DLD1 (cell line): ENCODE results near the gene SPC24.
"Not testable (repeated sequence)": the region's sequence is repeated elsewhere in the genome, so short reads cannot be mapped to it uniquely, and the experiment has no call there.

Source experiments
- in situ Hi-C: cut with HindIII; loops from 2 replicates; pipeline ENCODE4 v1.10.0; 2017; ENCODE audit warnings: low sequenced_read_pairs

SPC24 gene

GRCh38 chr19:11131471-11131870, 24.1 kb downstream of the SPC24 start:
- in situ Hi-C loops: no loop called here

- in situ Hi-C loops: no loop called here
Measured at GRCh38 chr19:11130824-11131455, 24.6 kb downstream of the SPC24 start.

GRCh38 chr19:11127905-11128304, 27.7 kb downstream of the SPC24 start:
- in situ Hi-C loops: no loop called here

GRCh38 chr19:11125994-11126685, 29.4 kb downstream of the SPC24 start:
- in situ Hi-C loops: no loop called here

GRCh38 chr19:11124157-11124556, 31.4 kb downstream of the SPC24 start:
- in situ Hi-C loops: not testable (repeated sequence)

- in situ Hi-C loops: no loop called here
Measured at GRCh38 chr19:11123114-11123513, 32.5 kb downstream of the SPC24 start.

GRCh38 chr19:11121963-11122362, 33.6 kb downstream of the SPC24 start:
- in situ Hi-C loops: not testable (repeated sequence)

GRCh38 chr19:11116507-11116906, 39.1 kb downstream of the SPC24 start:
- in situ Hi-C loops: no loop called here

- in situ Hi-C loops: no loop called here
Measured at GRCh38 chr19:11115895-11116446, 39.6 kb downstream of the SPC24 start.

- in situ Hi-C loops: no loop called here
Measured at GRCh38 chr19:11115042-11115441, 40.5 kb downstream of the SPC24 start.

- in situ Hi-C loops: no loop called here
Measured at GRCh38 chr19:11113140-11113708, 42.4 kb downstream of the SPC24 start.

- in situ Hi-C loops: no loop called here
Measured at GRCh38 chr19:11111771-11112144, 43.8 kb downstream of the SPC24 start.

- in situ Hi-C loops: no loop called here
Measured at GRCh38 chr19:11111117-11111770, 44.3 kb downstream of the SPC24 start.

GRCh38 chr19:11108746-11109145, 46.8 kb downstream of the SPC24 start:
- in situ Hi-C loops: no loop called here

GRCh38 chr19:11106477-11106876, 49.1 kb downstream of the SPC24 start:
- in situ Hi-C loops: no loop called here

GRCh38 chr19:11105014-11105636, 50.5 kb downstream of the SPC24 start:
- in situ Hi-C loops: no loop called here

- in situ Hi-C loops: not testable (repeated sequence)
Measured at GRCh38 chr19:11103667-11104066, 51.9 kb downstream of the SPC24 start.

GRCh38 chr19:11102944-11103343, 52.6 kb downstream of the SPC24 start:
- in situ Hi-C loops: no loop called here

GRCh38 chr19:11101057-11101456, 54.5 kb downstream of the SPC24 start:
- in situ Hi-C loops: no loop called here

GRCh38 chr19:11100049-11100448, 55.5 kb downstream of the SPC24 start:
- in situ Hi-C loops: no loop called here

- in situ Hi-C loops: no loop called here
Measured at GRCh38 chr19:11098861-11099260, 56.7 kb downstream of the SPC24 start.
